HG03460 (cell line): ENCODE results near the gene DTNB.
A peak's percentile ranks its signal among the peaks of the same experiment; 100 is the strongest.
"Not testable (repeated sequence)": the region's sequence is repeated elsewhere in the genome, so short reads cannot be mapped to it uniquely, and the experiment has no call there.

ENCODE experiments used
- ATAC-seq: cut with Tn5 transposase; IDR thresholded peaks from one replicate; pipeline ENCODE4 v1.9.1; 2021; ENCODE audit not compliant: unreplicated experiment

The DTNB gene

GRCh38 chr2:25633801-25634200 is 39.6 kb downstream of the DTNB start:
- ATAC-seq = not testable (repeated sequence)

- no peak for ATAC-seq
These were observed 41.0 kb downstream of the DTNB start for GRCh38 chr2:25632396-25632795.

GRCh38 chr2:25624635-25625034 is 48.7 kb downstream of the DTNB start:
- no peak for ATAC-seq

- no peak for ATAC-seq
These were observed 50.0 kb downstream of the DTNB start for GRCh38 chr2:25623361-25623760.

DNA sequence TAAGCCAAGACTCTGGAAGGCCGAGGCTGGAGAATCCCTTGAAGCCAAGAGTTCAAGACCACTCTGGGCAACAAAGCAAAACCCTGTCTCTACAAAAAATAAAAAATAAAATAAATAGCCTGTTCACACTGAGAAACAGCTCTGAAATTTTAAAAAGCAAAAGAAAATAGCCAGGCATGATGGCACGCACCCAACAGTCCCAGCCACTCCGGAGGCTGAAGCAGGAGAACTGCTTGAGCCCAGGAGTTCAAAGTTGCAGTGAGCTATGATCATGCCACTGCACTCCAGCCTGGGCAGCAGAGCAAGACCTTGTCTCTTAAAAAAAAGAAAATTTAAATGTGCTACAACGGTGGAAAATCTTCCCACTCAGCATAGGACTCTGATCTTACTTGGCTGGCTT is 52.7 kb downstream of the DTNB start:
- no peak for ATAC-seq

GRCh38 chr2:25620077-25620476 is 53.3 kb downstream of the DTNB start:
- no peak for ATAC-seq

DNA sequence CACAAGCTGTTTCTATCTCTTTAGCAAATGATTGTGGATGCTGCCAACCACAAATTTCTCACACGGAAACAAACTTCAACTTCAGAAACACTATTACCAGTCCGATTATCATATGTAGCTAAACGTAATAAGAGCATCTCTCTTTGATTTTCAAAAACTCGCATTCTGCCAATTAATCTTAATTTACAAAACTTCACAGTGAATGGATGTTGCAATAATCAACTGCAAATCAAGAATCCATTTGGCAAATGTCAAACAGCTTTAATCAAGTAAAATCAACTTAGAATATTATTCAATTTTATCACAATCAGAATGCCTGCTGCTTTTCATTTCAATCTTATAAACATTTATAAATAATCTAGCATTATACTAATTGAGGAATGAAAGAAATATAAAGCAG is 54.2 kb downstream of the DTNB start:
- ATAC-seq = no peak

DNA sequence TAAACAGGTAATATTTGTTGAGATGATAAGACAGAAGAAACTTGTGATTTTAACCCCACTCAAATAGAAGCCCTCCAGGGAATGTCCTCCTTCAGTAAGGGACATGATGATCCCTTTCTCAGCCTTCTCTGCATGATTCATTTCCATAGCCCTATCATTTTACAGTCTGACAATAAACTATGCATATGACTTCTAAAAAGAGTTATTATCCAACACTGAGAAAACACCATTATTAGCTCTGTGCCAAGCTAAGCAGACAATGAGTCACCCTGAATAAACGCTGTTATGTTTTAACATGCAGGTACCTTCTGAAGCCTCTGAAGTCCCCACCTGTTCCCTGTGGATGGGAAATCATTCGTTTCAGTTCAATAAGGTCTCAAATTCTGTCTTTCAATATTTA is 54.7 kb downstream of the DTNB start:
- ATAC-seq = no peak

GRCh38 chr2:25617948-25618646 is 55.3 kb downstream of the DTNB start:
- ATAC-seq = no peak

GRCh38 chr2:25615920-25616319 is 57.5 kb downstream of the DTNB start:
- ATAC-seq = no peak

- no peak for ATAC-seq
These were observed 58.0 kb downstream of the DTNB start for GRCh38 chr2:25615386-25615785.

DNA sequence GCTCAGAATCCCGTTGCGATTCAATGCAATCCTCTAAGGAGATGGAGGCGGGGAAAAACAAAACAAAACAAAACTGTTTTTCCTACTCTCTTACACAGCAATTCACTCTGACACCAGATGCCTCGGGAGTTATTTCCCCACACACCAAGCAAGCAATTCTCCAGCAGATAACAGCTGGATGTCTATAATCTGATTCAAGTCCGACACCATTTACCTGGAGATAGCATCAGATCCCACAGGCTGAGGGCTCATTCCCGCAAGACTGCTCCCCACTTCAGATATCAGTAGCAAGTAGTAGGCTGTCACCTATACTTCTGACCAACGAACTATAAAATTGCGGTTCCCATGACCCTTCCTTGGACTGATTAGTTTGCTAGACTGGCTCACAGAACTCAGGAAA is 58.7 kb downstream of the DTNB start:
- no peak for ATAC-seq

GRCh38 chr2:25608718-25609117 is 64.7 kb downstream of the DTNB start:
- ATAC-seq = no peak

DNA sequence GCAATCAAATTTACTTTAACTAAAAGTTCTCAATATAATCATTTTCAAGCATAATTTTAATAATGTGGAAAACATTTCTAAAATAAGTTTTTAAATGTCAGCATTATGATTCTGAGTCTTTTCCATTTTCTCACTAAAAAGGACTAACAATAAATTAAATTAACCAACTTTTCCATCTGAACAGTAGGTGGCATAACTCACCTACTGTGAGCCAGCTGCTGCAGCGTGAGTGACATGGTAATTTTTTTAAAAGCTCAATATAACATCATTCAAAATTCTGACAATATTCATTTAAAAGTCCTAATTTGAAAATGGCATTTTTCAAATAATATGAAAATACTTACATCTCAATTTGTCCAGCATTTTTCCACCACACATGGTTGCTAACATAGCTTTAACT is 66.5 kb downstream of the DTNB start:
- ATAC-seq = no peak

DNA sequence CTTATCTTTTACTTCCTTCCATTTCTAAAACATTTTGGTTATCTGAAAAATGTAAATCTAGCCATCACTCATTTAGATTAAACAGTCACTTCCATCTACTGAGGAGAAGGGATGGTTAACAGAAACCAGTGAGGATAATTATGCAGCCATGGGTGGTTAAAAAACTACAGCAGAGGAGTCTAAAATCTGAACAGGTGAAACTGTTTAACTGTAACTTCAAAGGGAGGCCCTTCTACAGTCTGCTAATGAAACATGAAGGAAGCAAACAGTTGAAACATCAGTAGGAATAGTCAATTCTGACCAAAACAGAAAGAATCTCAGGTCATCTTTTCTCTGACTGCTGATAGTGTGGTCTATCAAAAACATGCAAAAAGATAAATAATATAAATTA is 71.0 kb downstream of the DTNB start:
- ATAC-seq = peak; percentile 51

GRCh38 chr2:25601711-25602332 is 71.6 kb downstream of the DTNB start:
- peak; percentile 51 for ATAC-seq

DNA sequence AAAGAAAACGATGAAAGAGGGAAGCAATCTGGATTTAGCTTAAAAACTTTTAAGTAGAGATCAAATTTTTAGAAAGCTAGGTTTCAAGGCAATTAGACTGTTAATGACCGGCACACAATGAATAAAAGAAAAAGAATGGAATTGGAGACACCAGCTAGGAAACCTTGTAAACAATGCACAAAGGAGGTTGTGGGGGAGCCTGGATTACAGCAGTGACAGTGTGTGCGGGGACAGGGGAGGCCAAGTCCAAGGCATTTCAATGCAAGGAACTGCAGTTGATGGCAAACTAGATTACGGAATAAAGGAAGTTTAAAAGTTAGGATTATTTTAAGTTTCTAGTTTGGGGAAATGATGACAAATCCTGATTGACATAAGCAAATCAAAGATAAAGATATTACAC is 74.5 kb downstream of the DTNB start:
- ATAC-seq = no peak

GRCh38 chr2:25598332-25598731 is 75.0 kb downstream of the DTNB start:
- no peak for ATAC-seq

DNA sequence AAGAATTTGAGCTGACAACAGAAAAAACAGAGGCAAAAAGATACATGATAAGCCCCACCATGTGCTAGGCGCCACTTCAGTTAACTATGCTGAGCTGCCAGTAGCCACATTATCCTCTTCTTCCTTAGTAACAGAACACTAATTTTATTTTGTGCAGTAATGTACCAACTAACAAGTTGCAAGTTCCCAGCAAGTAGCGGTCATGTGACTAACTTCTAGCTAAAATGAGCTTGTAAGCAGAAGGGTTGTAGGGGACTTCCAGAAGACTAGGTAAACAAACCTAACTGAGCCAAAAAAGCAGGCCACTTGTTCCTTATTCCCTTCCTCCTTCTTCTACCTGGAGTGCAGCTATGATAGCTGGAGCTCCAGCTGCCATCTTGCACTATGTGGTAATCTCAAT is 75.5 kb downstream of the DTNB start:
- no peak for ATAC-seq

GRCh38 chr2:25596516-25597244 is 76.7 kb downstream of the DTNB start:
- ATAC-seq = no peak

GRCh38 chr2:25595393-25595792 is 78.0 kb downstream of the DTNB start:
- no peak for ATAC-seq

DNA sequence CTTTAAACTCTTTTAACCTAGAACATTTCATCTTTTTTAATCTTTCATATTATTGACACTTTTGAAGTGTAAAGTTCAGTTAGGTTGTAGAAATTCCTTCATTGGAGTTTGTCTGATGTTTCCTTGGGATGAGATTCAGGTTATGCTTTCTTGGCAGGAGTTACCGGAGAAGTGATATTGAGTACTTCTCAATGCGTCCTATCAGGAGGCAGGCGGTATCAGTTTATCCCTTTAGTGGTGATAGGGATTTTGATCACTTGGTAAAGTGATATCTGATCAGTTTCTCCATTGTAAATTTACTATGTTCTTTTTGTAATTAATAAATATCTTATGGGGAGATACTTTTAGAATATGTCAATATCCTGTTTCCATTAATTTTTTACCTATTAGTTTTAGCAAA is 78.4 kb downstream of the DTNB start:
- ATAC-seq = no peak
